ENCODE data around the gene LRP3.

- no peak for TF ChIP-seq CTCF (IDR thresholded peaks at IDR 0.05; ENCODE audit: low read depth, low read length)
- no peak for TF ChIP-seq MYC (IDR thresholded peaks at IDR 0.05; ENCODE audit: low read depth, low read length)
Measured at GRCh38 chr19:33227242-33227650, 33.1 kb downstream of the LRP3 start.
